OCI-LY1 (cell line): ENCODE data around the gene KCNJ4.

Experiments used
- CTCF ChIP-seq: fragments of 200-600 bp; sonication (generic), shearing (Covaris generic); IDR thresholded peaks from 2 replicates; pipeline ENCODE4 v1.5.1; 2017; ENCODE audit warnings: mild to moderate bottlenecking, antibody characterized with exemption, low read length, moderate library complexity, mixed read lengths
- EZH2 ChIP-seq: fragments of 200-600 bp; sonication (generic), shearing (Covaris generic); IDR thresholded peaks from 2 replicates; pipeline ENCODE4 v1.8.0; 2017; ENCODE audit warnings: borderline replicate concordance, mixed run types, mild to moderate bottlenecking, antibody characterized with exemption, low read length, moderate library complexity, mixed read lengths

GRCh38 chr22:38423512-38424503 lies 31.2 kb downstream of the KCNJ4 start:
- TF ChIP-seq CTCF (no peak), EZH2 (no peak)
